GM18868 (cell line): ENCODE measurements around the gene SPATS1.

Experiments used
- ATAC-seq: cut with Tn5 transposase; IDR thresholded peaks from one replicate; pipeline ENCODE4 v1.9.1; 2021; ENCODE audit warnings: mild to moderate bottlenecking, moderate library complexity; ENCODE audit not compliant: unreplicated experiment

SPATS1 gene

DNA sequence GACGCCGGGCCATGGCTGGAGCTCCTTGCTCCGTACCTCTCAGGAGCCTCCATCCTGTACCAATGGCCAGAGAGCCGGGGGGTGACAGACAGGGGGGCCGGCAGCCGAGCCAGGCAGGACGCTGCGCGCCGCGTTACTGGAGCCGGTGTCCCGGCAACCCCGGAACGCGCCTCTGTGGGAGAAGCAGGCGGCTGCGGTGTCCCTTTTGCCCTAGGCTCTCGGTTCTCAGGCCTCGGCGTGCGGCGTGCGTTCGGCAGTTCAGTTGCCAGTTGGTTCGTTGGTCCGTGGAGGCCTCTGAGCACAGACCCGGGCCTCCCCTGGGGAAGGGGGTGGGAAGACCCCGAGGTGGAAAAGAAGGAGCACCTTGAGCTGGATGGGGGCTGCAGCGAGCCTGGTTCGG is at the start of gene SPATS1:
SPATS1 (plus strand) TSS at position 162 of the 400 bp plus-strand sequence. CDS start 446 bp downstream, outside the sequence.
- ATAC-seq: no peak

DNA sequence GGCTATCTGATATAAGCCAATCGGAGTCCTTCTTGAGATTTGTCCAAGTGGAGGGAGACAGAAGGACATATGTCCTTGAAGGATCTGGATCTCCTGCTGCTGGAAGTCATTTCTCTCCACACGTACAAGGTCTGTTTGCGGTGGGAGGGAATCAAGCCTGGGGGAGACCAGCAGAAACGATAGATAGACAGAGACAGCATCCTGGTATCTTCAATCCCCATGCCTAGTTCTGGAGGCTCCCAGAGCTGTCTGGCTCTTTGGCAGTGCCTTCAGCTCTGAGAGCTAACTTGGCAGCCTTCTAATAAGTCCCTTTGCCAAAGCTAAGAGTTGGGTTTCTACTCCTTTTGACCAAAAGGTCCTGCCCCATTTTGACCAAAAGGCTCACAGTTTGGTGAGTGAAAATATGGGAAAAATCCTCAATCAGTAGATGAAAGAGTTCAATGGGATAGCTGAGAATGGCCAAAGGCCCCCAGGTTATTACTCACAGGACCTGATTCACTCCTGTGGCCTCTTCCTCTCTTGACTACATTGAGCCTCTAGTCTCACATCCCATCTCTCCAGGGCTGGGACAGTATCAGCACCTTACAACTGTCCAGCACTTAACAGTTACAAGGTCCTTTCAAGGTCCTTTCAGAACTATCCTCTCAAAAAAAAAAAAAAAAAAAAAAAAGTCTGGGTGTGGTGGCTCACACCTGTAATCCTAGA is 49.6 kb upstream of the SPATS1 start:
- no peak for ATAC-seq

GRCh38 chr6:44294832-44295791 is 47.3 kb upstream of the SPATS1 start:
- no peak for ATAC-seq

DNA sequence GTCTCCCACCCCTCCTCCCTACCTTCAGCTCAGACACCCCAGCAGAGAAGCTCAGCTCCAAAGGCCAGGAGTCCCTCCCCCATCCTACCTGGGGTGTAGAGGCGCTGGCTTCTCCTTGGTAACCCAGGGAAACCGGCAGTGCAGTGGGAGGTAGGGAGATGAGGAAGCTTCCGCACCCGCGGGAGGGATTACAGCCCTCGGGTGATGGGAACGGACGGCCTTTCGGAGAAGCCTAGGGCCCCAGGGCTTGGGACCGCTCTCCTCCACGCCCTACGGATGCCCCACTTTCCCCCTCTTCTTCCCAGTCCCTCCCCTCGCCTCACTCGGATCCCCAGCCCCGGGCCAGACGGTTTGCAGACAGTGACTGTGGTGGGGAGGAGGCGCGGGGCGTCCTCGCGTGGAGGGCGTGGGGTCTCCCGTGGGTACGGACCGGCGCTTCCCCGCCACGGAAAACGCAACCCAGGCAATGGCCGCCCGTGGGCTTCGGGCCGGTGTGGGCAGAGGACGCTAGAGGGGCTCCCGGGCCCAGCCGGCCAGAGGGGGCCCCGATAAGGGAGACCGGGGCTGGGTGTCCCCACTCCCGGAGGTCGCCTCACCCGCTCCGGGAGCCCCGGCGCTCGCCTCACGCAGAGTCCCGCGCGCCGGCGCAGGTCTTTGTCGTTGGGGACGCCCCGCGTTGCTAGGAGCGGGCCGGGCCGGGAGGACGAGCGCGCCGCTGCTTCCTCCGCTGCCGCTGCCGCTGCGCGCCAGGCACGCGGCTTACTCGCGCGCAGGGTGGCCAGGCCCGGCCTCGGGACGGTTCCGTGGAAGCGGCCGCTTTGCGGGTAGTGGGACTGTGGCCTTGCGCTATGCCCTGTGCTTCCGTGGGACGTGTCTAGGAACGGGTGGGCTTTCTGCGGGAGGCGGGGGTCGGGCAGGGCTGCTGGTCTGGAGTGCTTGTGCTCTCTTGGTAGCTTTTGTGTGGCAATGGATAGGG is 45.1 kb upstream of the SPATS1 start:
- no peak for ATAC-seq

DNA sequence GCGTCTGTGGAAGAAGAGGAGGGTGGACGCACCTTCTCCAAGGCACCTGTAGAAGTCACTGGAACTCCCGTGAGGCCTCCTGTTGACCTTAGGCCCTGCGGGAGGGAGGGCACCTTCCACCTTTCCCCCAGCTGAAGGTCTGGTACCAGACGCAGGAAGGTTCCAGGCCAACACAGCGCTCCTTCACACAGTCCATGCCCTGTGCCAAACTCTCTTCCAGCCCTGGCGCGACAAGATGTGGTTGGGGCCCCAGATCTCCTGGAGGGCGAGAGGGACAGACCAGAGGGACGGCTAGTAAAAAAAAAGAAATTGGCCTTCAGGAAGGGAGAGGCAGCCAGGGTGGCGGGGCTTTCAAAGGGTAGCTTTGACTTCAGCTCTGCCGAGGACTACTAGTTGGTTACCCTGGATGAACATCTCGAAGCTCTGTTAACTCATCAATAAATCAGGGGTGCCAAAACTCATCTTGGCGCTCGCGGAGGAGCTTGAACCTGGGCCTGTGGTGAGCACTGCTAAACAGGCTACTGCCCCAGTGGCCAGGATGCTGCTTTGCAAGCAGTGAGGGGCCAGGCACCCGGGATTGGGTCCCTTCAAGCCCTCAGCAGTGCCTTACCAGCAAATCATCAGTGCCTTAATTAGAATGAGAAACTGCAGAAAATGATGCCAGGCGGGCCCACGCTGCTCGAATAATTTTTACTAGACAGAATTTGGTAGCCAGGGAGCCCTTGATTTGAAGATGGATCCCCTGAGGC is 44.2 kb upstream of the SPATS1 start:
- no peak for ATAC-seq

DNA sequence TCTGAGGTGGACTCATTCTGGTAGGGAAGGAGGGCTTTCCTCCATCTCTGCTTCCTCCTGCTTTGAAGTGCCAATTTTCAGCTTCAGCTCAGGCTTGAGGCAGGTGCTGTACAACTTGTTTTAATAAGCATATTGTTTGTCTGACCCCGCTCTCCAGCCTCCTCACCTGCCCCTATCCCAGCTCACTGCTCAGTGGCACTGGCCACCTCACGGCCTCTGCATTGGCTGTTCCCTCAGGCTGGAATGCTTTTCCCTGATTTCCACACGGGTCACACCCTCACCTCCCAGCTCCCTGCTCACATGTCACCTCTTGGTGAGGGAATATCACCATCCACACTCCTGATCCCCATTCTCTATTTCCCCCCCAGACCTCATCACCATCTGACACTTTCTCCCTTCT is 43.6 kb upstream of the SPATS1 start:
- ATAC-seq: no peak

GRCh38 chr6:44300292-44300823 is 42.1 kb upstream of the SPATS1 start:
- ATAC-seq: no peak

- no peak for ATAC-seq
These were observed 41.3 kb upstream of the SPATS1 start for GRCh38 chr6:44301106-44301505.

DNA sequence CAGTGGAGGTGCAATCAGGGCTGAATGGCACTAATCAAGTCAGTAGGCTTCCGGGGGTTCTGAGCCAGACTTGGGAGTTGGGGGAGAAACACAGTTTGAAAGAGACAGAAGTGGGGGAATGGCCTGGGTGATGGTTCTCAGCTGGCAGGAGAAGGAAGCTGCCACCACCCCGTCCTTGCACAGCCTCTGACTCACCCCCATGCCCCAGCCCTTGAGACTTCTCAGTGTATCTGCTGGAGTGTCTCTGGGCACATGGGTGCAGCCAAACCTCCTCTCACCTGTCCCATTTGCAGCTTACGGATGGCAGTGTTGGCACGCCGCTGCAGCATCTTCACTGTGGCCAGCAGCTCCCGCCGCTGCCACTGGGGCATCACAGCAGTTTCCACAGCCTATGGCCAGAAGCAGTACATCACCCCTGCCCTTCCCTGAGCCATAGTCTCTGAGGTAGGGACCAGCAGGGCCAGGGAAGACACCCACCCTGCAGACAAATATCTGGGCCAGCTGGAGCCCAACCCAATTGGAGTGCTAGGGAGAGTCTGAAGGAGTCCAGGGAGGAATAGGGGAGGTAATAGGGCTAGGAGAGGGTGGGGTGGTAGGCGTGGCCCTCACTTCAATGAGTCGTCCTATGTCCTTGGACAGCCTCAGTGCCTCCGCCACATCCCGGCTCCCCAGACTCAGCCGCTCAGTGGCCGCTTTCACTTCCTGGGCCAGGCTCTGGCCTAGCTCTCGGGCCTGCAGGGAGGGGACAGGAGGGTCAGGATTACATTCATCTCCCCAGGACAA is 40.5 kb upstream of the SPATS1 start:
- no peak for ATAC-seq

- ATAC-seq: no peak
These were observed 39.6 kb upstream of the SPATS1 start for GRCh38 chr6:44302856-44303255.

- no peak for ATAC-seq
These were observed 38.6 kb upstream of the SPATS1 start for GRCh38 chr6:44303842-44304241.

DNA sequence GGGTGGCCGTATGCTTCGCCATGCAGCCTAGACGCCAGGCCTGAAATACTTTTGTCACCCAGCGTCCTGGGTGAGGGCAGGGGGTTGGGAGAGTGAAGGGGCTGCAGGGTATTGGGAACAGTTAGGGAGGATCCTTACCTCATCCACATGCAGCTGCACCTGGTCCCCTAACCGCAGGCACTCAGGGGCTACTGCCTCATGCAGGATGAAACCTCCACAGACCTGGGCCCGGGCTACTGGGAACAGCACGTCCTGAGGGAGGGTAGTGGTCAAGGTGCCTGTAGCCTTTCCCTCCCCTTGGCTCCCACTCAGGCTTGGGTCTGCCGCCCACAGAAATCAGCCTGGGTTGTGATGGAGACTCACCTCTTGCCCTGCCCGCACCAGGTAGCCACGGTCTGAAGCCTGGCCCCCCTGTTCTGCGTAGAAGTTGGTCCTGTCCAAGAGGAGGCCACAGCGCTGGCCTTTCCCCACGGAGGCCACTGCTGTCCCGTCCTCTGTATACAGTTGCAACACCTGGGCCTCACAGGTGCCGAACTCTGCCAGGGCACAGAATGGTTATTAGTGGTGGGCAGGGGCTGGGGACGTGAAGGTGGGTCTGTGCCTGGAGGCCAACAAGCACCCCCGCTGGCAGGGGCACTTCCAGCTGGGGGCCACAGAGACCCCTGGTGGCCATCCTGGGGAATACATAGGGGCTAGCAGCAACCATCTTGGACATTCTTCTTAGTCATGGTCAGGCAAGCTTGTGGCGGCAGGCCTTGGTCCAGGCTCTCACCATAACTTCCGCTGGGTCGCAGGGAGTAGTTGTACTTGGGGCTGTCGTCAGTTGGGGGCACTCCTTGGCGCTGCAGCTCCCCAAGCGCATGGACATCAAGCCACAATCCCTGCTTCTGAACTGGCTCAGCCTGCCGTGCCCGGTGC is 37.9 kb upstream of the SPATS1 start:
- ATAC-seq: no peak

GRCh38 chr6:44305200-44305725 is 37.2 kb upstream of the SPATS1 start:
- no peak for ATAC-seq

DNA sequence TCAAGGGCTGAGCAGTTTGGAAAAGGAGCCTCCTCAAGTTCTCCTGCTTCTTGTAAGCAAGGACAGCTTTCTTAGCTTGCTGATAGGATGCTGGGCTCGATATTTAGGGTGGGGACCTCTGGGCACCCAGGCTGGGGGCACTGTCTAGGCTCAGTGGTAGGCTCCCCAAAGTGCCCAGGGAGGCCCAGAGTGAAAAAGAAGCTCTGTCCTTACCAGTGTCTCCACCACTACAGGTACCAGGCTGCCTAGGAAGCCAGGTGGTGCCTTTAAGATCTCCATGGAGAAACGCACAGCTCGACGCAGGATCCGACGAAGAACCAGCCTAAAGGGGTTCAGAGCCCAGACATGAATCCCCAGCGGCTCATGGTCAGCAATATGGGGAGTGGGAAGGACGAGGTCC is 35.7 kb upstream of the SPATS1 start:
- no peak for ATAC-seq

DNA sequence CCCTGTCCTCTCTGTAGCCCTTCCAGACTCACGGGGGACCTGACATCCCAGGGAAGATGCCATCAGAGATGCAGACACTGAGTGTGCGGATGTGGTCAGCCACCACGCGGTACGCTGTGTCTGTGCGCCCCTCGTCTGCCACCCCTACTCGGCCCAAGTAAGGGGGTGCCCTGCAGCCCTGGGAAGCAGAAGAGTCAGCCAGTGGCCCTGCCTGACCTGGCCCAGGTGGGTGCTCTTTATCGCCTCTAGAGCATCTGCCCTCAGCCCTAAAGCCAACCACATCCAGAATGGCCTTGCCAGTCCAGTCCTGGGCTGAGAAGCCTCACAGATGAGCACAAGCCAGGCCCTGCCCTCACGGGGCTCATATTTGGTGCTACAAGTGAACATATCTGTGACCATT is 35.2 kb upstream of the SPATS1 start:
- ATAC-seq: no peak

DNA sequence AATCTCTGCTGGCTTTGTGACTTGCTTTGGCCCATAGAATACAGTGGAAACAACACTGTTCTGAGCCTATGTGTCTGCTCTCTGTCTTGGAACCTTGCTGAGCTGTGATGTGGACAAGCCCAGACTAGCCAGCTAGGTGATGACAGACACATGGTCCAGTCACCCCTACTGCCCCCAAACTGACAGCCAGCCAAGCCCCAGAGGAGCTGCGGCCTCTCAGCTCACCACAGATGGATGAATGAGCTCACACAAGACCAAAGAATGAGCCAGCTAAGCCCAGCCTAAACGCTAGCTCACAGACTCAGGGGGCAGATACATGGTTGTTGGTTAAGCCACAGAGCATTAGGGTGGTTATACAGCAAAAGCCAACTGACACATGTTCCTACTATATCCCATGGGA is 33.4 kb upstream of the SPATS1 start:
- no peak for ATAC-seq

DNA sequence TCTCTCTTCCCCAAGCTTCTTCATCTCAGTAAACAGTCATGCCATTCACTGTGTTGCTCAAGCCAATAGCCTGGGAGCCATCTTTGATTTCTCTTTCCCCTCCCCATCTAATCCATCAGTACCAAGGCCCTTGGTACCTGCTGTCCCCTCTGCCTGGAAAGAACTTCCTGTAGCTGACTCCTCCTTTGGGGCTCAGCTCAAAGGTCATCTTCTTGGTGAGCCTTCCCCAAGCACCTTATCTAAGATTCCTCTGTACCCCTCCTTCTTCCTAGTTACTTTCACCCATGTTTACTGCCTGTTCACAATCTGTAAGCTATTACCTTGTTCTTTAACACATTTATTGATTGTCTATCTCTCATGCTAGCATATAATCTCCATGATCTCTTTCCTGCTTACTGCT is 32.8 kb upstream of the SPATS1 start:
- ATAC-seq: no peak

GRCh38 chr6:44310241-44310640 is 32.2 kb upstream of the SPATS1 start:
- ATAC-seq: no peak
